Heart right ventricle (tissue), 16 donors: Measurements from ENCODE around the gene NF1. TPM values are rescaled to one million over a fixed set of nuclear protein-coding genes. Genes with fewer than 3 reads are reported as not detected.

Experiments
- ATAC-seq, 8 donors: fragments of 200-7000 bp; cut with Tn5 transposase; one replicate each; pipeline ENCODE4 v1.9.1; 2020; ENCODE audit warnings: mild to moderate bottlenecking in 8 of 8, moderate library complexity in 8 of 8, moderate number of reproducible peaks in 1 of 8
- DNase-seq, 2 donors: peaks; one replicate each; pipeline ENCODE4 v3.0.0-alpha.2; 2020
- H3K27ac ChIP-seq, 10 donors: fragments of 200-600 bp; sonication (generic) in 2 of 10; one replicate each; pipeline versions ENCODE4 v1.5.0 to v1.8.0; 2020 to 2022; ENCODE audit warnings: mild to moderate bottlenecking in 3 of 10
- H3K27me3 ChIP-seq, 7 donors: fragments of 200-600 bp; one replicate each; pipeline ENCODE4 v1.8.0; 2021 to 2022; ENCODE audit warnings: mild to moderate bottlenecking in 2 of 7
- H3K36me3 ChIP-seq, 9 donors: fragments of 200-600 bp; sonication (generic) in 1 of 9; one replicate each; pipeline versions ENCODE4 v1.5.0 to v1.8.0; 2020 to 2022; ENCODE audit warnings: mild to moderate bottlenecking in 2 of 9
- H3K4me1 ChIP-seq, 9 donors: fragments of 200-600 bp; sonication (generic) in 1 of 9; one replicate each; pipeline versions ENCODE4 v1.5.0 to v1.8.0; 2020 to 2022; ENCODE audit warnings: mild to moderate bottlenecking in 4 of 9
- H3K4me3 ChIP-seq, 10 donors: fragments of 200-600 bp; sonication (generic) in 2 of 10; one replicate each; pipeline versions ENCODE4 v1.5.0 to v1.8.0; 2020 to 2022; ENCODE audit warnings: mild to moderate bottlenecking in 7 of 10, moderate library complexity in 2 of 10
- H3K9me3 ChIP-seq, 11 donors: fragments of 200-600 bp in 10 of 11; sonication (generic) in 2 of 11; one replicate each; pipeline versions ENCODE4 v1.5.0 to v1.8.0; 2013 to 2022; ENCODE audit warnings: mild to moderate bottlenecking in 2 of 11, control low read depth in 1 of 11, moderate library complexity in 1 of 11
- WGBS, 2 donors: extraction: QIAGEN DNeasy Blood & Tissue Kit; methylation state at CpG; one replicate each; pipeline ENCODE4 v1.1.7; 2013; ENCODE audit warnings: inconsistent platforms in 1 of 2; 5-methylcytosine and 5-hydroxymethylcytosine counted together
- intact Hi-C, 10 donors: fragments of 100-400 bp; cut with DNase I; formaldehyde crosslinking; loops; one replicate each; pipeline versions ENCODE4 v1.11.1 to v1.14.2; 2022
- polyA plus RNA-seq, 2 donors: library from polyadenylated mRNA; stranded (reverse); fragments of 200-250 nt; gene quantifications; one replicate each; pipeline ENCODE4 v1.2.3, GENCODE V29; 2013
- total RNA-seq, 10 donors: library from RNA; stranded (reverse); fragmentation: NEBNext Ultra II Directional in 3 of 10; extraction: Animal tissue kit (Norgen Biotek cat#: 25700) in 3 of 10; gene quantifications; one replicate each; pipeline versions ENCODE4 v1.2.1 to v1.2.4, GENCODE V29; 2021 to 2023
- TF ChIP-seq, protein P1 (sequence below), 9 donors: fragments of 200-600 bp; sonication (generic) in 2 of 9; IDR thresholded peaks; one replicate each; pipeline versions ENCODE4 v1.5.0 to v1.8.0; 2021 to 2022; ENCODE audit warnings: antibody characterized with exemption in 9 of 9, mild to moderate bottlenecking in 5 of 9, moderate library complexity in 1 of 9
- donor health status: Arrhythmogenic right ventricular cardiomyopathy.
- donor health status: ischemic (EF 13 %, LVEDD 7.1; RV severe dilation, severe dysfunction).
- donor health status: healthy with polysubstance abuse.
- donor health status: DM: no; HTN: yes; CAD: no.
- donor health status: DM: no; HTN: no; CAD: no.
- donor health status: ischemic (EF 25% LVEDD 6.9; RV normal size, moderate dysfunction).
- donor health status: ischemic (EF 25% LVEDD 5.7; RV mildly dilated, moderate dysfunction).
- donor health status: healthy.
- donor health status: DM: yes; HTN: yes; CAD: no.
- donor health status: Ischemic cardiomyopathy.
- donor health status: ischemic (EF 35%, LVEDD 5.7; RV mildly dilated, moderate dysfunction).
- donor health status: nonischemic (EF 11% LVEDD 7.7; RV severe dilation, severe dysfunction).
- donor health status: DM: yes; HTN: yes; CAD: no.
- donor health status: PGD.
- donor health status: ischemic (EF 29% LVEDD 5.4; RV normal size, mild dysfunction).
- donor health status: nonischemic (EF 23%, LVEDD 6.1; RV moderate dilation, normal function).

Gene NF1
- total and polyA plus RNA-seq, 12 donors, result 4.2 to 71.0 (median 54.6) TPM

DNA sequence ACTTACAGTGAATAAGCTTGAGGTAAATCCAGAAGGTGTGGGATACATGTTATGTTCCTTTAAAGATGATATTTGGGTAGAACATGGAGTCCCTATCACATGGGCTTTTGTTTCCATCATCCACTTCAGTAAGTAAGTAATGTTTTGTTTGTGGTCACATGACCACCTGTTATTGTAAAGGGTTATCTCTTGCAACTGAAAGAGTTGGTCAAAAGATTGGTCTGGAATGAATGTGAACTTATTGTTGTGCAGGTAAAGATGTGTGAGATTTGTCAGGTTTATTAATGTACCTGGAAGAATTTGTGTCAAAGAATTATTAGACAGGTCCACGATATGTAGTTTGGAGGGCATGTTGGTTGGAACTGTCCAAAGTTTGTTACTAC lies 200.7 kb downstream of the NF1 start:
- no peaks in the 10 kb centered on the region for H3K27me3 ChIP-seq
- ATAC-seq (no peak), DNase-seq (no peak)
- peaks cover 0 to 41% (median 0%) of the 10 kb centered on the region in 9 donors for H3K36me3 ChIP-seq
- 97 to 98% methylated on average over 1 of the region's 1 CpG for WGBS, 2 donors
- no peak overlapping the region for H3K4me3 ChIP-seq
- TF ChIP-seq, protein P1, sequence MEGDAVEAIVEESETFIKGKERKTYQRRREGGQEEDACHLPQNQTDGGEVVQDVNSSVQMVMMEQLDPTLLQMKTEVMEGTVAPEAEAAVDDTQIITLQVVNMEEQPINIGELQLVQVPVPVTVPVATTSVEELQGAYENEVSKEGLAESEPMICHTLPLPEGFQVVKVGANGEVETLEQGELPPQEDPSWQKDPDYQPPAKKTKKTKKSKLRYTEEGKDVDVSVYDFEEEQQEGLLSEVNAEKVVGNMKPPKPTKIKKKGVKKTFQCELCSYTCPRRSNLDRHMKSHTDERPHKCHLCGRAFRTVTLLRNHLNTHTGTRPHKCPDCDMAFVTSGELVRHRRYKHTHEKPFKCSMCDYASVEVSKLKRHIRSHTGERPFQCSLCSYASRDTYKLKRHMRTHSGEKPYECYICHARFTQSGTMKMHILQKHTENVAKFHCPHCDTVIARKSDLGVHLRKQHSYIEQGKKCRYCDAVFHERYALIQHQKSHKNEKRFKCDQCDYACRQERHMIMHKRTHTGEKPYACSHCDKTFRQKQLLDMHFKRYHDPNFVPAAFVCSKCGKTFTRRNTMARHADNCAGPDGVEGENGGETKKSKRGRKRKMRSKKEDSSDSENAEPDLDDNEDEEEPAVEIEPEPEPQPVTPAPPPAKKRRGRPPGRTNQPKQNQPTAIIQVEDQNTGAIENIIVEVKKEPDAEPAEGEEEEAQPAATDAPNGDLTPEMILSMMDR (IDR thresholded peaks at IDR 0.05), result no peak
- intact Hi-C loops, result no loop called here
- no peak overlapping the region for H3K27ac ChIP-seq
- peaks cover 0 to 4% (median 0%) of the 10 kb centered on the region in 9 donors for H3K4me1 ChIP-seq
- no peaks in the 10 kb centered on the region for H3K9me3 ChIP-seq

DNA sequence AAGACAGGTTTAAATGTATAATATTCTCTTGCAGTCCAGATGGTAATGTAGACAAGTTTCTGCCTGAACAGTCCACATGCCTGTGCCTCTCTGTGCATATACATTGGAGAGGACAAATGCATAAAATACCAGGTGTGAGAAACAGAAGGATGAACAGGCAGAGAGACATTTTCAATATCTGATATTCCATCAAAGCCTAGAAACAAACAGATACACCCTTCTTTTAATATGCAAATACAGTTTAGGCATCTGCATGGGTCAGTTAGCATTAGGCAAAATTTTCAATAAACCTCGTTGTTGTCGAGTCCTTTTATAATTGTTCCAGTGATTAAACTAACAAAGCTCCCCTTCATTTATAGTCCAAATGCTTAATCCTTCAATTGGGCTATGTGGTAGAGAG lies 201.4 kb downstream of the NF1 start:
- ATAC-seq, result no peak
- H3K36me3 ChIP-seq, result peaks cover 0 to 36% (median 0%) of the 10 kb centered on the region in 9 donors
- H3K27ac ChIP-seq, result no peak overlapping the region
- WGBS, 2 donors, result 86 to 89% methylated on average over 2 of the region's 2 CpGs
- no peak for DNase-seq
- H3K4me3 ChIP-seq, result no peak overlapping the region
- H3K27me3 ChIP-seq, result no peaks in the 10 kb centered on the region
- TF ChIP-seq, protein P1 (IDR thresholded peaks at IDR 0.05), result no peak
- H3K4me1 ChIP-seq, result peaks cover 0 to 4% (median 0%) of the 10 kb centered on the region in 9 donors
- no peaks in the 10 kb centered on the region for H3K9me3 ChIP-seq
- intact Hi-C loops, result no loop called here

DNA sequence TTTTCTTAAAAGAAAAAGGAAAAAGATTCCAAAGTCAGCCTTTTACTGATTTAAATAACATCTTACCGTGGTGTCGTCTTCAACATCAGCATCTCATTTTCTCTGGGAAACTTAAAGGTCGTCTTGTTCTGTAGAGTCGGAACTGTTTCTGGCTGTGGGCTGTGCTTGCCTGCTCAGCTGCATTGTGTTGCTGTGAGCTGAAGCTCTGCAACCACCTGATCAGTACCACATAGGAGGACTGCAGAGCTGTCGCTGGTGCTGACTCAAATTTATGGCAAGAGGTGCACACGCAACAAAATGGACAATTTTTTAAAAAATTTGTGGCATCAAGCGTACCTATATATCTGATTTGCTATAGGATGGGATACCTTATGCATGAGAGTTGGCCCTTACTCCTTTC lies 202.3 kb downstream of the NF1 start, which contains the start of gene OMG:
OMG (minus strand) TSS at position 150 of the 400 bp plus-strand sequence. CDS start 908 bp downstream, outside the sequence.
- Histone ChIP-seq H3K36me3 (peaks cover 0 to 28% (median 0%) of the 10 kb centered on the region in 9 donors), H3K4me3 (no peak within 1 kb of the TSS), H3K4me1 (peaks cover 0 to 4% (median 0%) of the 10 kb centered on the region in 9 donors), H3K27ac (no peak within 1 kb of the TSS), H3K9me3 (no peaks in the 10 kb centered on the region), H3K27me3 (no peaks in the 10 kb centered on the region)
- ATAC-seq (no peak), DNase-seq (no peak)
- intact Hi-C loops, result no loop called here
- WGBS, 2 donors, result 84 to 89% methylated on average over 7 of the region's 7 CpGs
- TF ChIP-seq, protein P1 (IDR thresholded peaks at IDR 0.05), result no peak

DNA sequence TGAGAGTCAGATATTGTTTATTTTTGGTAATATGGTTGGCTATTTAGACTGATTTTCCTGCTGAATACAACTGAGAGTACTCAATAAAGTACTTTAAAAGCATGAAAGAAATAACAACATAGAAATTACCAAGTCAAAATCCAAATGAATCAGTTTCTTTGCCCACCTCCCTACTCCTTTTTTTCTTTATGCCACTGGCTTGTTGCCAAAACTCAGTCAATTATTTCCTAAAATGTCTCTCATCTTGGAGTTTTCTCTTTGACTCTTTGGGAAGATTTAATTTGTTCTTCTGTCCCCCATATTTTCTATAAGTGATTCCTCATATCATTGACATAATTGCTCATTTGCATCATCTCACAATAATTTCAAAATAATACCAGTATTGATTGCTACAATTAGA lies 204.8 kb downstream of the NF1 start:
- no peaks in the 10 kb centered on the region for H3K27me3 ChIP-seq
- peaks cover 0 to 4% (median 0%) of the 10 kb centered on the region in 9 donors for H3K4me1 ChIP-seq
- peaks cover 0 to 21% (median 0%) of the 10 kb centered on the region in 9 donors for H3K36me3 ChIP-seq
- no peak overlapping the region for H3K27ac ChIP-seq
- H3K4me3 ChIP-seq, result no peak overlapping the region
- no peaks in the 10 kb centered on the region for H3K9me3 ChIP-seq
- TF ChIP-seq, protein P1 (IDR thresholded peaks at IDR 0.05), result no peak
- ATAC-seq, result no peak
- intact Hi-C loops, result no loop called here
- DNase-seq, result no peak
